ENCODE results near the gene ASCC1.

Gene ASCC1

GRCh38 chr10:72215611-72216549 lies at the start of gene ASCC1, which contains the start of gene ANAPC16:
Gene ASCC1 (minus strand): TSS chr10:72216276. CDS start chr10:72213298, 2,978 bp downstream.
Gene ANAPC16 (plus strand): TSS chr10:72216012. CDS start chr10:72223915, 7,903 bp downstream.
- H3K36me3 ChIP-seq = peaks cover 14% of the 10 kb centered on the region
- TF ChIP-seq CTCF (IDR thresholded peaks at IDR 0.05) = peak; percentile 16
- H3K27me3 ChIP-seq = no peaks in the 10 kb centered on the region
- no peaks in the 10 kb centered on the region for H3K9me3 ChIP-seq
- H3K4me3 ChIP-seq (ENCODE audit: low read depth in 1 of 2, low read length in 1 of 2) = peak within 1 kb of the TSS; percentile 87 to 97
- H3K27ac ChIP-seq = peak within 1 kb of the TSS; percentile 99
- H3K4me1 ChIP-seq (ENCODE audit: control insufficient read depth in 1 of 2, insufficient read depth in 1 of 2, low read depth in 1 of 2, low read length in 1 of 2) = peaks cover 26 to 31% of the 10 kb centered on the region in 2 experiments

- no peak for TF ChIP-seq CTCF (IDR thresholded peaks at IDR 0.05)
- H3K4me3 ChIP-seq (ENCODE audit: low read depth in 1 of 2, low read length in 1 of 2) = no peak overlapping the region
- peaks cover 10 to 11% of the 10 kb centered on the region in 2 experiments for H3K4me1 ChIP-seq (ENCODE audit: control insufficient read depth in 1 of 2, insufficient read depth in 1 of 2, low read depth in 1 of 2, low read length in 1 of 2)
- H3K9me3 ChIP-seq = no peaks in the 10 kb centered on the region
- no peak overlapping the region for H3K27ac ChIP-seq
- no peaks in the 10 kb centered on the region for H3K27me3 ChIP-seq
- no peaks in the 10 kb centered on the region for H3K36me3 ChIP-seq
Observed at GRCh38 chr10:72265508-72265907, 49.4 kb upstream of the ASCC1 start.

- no peaks in the 10 kb centered on the region for H3K9me3 ChIP-seq
- H3K4me3 ChIP-seq (ENCODE audit: low read depth in 1 of 2, low read length in 1 of 2) = no peak overlapping the region
- H3K36me3 ChIP-seq = no peaks in the 10 kb centered on the region
- H3K27ac ChIP-seq = no peak overlapping the region
- no peaks in the 10 kb centered on the region for H3K27me3 ChIP-seq
- TF ChIP-seq CTCF (IDR thresholded peaks at IDR 0.05) = no peak
- peaks cover 14 to 18% of the 10 kb centered on the region in 2 experiments for H3K4me1 ChIP-seq (ENCODE audit: control insufficient read depth in 1 of 2, insufficient read depth in 1 of 2, low read depth in 1 of 2, low read length in 1 of 2)
Observed at GRCh38 chr10:72264536-72264935, 48.5 kb upstream of the ASCC1 start.

GRCh38 chr10:72263613-72264241 lies 47.7 kb upstream of the ASCC1 start:
- Histone ChIP-seq H3K27me3 (no peaks in the 10 kb centered on the region), H3K36me3 (no peaks in the 10 kb centered on the region), H3K9me3 (no peaks in the 10 kb centered on the region), H3K4me1 (ENCODE audit: control insufficient read depth in 1 of 2, insufficient read depth in 1 of 2, low read depth in 1 of 2, low read length in 1 of 2) (peaks cover 14 to 18% of the 10 kb centered on the region in 2 experiments), H3K4me3 (ENCODE audit: low read depth in 1 of 2, low read length in 1 of 2) (no peak overlapping the region), H3K27ac (no peak overlapping the region)
- no peak for TF ChIP-seq CTCF (IDR thresholded peaks at IDR 0.05)

GRCh38 chr10:72261784-72262404 lies 45.8 kb upstream of the ASCC1 start:
- TF ChIP-seq CTCF (IDR thresholded peaks at IDR 0.05) = no peak
- Histone ChIP-seq H3K36me3 (no peaks in the 10 kb centered on the region), H3K9me3 (no peaks in the 10 kb centered on the region), H3K4me3 (ENCODE audit: low read depth in 1 of 2, low read length in 1 of 2) (no peak overlapping the region), H3K27me3 (no peaks in the 10 kb centered on the region), H3K4me1 (ENCODE audit: control insufficient read depth in 1 of 2, insufficient read depth in 1 of 2, low read depth in 1 of 2, low read length in 1 of 2) (peaks cover 20 to 27% of the 10 kb centered on the region in 2 experiments), H3K27ac (no peak overlapping the region)

Data from neutrophil (primary cell).